Activated T-cell treated with anti-CD3 and anti-CD28 coated beads, Interleukin-2, amount 50 U/mL, for 1 hour (primary cell): ENCODE measurements around the gene DDX11.
"Not testable (repeated sequence)": the region's sequence is repeated elsewhere in the genome, so short reads cannot be mapped to it uniquely, and the experiment has no call there.

Source experiments
- DNase-seq: peaks from one replicate; pipeline ENCODE4 v3.0.0-alpha.2; 2020

Gene DDX11

GRCh38 chr12:31073527-31074332 is at the start of gene DDX11:
DDX11 (plus strand) TSS chr12:31073860; CDS start chr12:31078394, 4,534 bp downstream.
- peak; percentile 93 for DNase-seq

- no peak for DNase-seq
These were observed 47.5 kb upstream of the DDX11 start for GRCh38 chr12:31026202-31026601.

DNA sequence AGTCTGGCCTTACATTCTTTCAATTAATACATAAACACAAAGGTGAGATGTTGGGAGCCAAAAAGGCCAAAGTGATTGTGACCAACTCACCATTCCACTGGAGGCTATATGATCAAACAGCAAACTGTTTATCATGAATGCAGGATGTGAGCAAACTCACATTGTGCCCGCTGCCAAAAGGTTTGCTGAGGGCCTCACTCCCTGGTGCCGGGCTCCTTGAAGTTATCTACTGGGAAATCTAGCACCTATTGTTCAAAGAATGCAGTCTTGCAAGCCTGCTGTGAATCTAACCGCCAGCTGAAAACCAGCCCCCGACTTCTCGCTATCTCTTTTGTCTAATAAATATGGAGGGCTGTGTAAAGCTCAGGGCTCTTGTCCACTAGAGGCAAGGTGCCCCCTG is 46.7 kb upstream of the DDX11 start:
- DNase-seq: not testable (repeated sequence)

DNA sequence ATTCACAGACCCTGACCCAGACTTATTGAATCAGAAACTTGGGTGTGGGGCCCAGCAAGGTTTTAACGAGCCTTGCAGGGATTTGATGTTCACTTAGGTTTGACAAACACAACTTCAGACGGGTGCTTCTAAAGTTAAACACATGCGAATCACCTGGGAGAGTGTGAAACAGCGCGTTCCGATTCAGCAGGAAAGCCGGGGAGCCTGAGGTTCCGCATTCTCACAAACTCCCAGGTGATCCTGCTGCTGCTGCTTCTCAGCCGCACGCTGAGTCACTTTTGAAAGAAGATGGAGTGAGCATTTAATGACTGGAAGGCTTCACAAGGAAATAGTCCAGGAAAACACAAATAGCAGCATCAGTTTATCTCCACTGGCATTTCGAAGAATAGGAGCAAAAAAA is 44.2 kb upstream of the DDX11 start:
- DNase-seq: no peak

- DNase-seq: no peak
These were observed 43.6 kb upstream of the DDX11 start for GRCh38 chr12:31029916-31030562.

GRCh38 chr12:31031951-31032335 is 41.7 kb upstream of the DDX11 start:
- DNase-seq: no peak

GRCh38 chr12:31033146-31033545 is 40.5 kb upstream of the DDX11 start:
- DNase-seq: no peak

GRCh38 chr12:31033681-31034080 is 40.0 kb upstream of the DDX11 start:
- no peak for DNase-seq

GRCh38 chr12:31034372-31034771 is 39.3 kb upstream of the DDX11 start:
- DNase-seq: no peak

DNA sequence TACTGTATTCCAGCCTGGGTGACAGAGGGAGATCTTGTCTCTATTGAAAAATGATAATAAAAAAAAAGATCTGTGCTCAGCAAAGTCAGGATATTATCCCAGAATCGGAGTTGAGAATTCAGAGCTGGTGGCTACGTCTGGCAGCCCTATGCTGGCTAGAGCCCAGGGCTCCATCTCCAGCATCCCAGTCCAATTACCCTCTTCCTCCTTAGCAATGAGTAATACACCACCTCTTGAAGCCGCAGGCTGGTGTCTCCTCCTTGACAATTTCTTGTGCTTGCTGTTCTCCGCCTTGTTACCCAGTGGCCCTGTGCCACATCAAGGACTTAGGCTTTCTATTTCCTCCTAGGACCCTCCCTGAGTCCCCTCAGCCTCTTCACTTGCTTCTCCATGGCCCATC is 38.4 kb upstream of the DDX11 start:
- no peak for DNase-seq

- DNase-seq: no peak
These were observed 37.5 kb upstream of the DDX11 start for GRCh38 chr12:31035967-31036665.

GRCh38 chr12:31037028-31037427 is 36.6 kb upstream of the DDX11 start:
- DNase-seq: no peak

DNA sequence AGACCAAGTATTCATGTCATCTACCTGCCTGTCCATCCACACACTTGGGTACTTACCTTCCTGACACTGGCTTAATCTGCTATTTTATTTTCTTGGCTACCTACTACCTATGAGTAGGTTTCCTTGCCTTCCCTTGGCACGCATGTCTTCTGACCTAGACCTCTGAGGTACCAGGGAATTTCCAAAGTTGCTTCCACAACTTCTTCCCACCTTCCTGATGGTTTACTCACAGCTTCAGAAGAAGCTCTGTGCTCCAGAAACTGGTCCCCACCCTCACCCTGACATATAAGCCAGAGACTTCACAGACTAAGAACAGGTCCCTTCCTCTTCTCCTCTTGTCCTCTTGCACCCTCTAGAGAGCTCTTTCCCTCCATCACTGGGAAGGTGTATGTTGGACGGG is 35.7 kb upstream of the DDX11 start:
- no peak for DNase-seq

DNA sequence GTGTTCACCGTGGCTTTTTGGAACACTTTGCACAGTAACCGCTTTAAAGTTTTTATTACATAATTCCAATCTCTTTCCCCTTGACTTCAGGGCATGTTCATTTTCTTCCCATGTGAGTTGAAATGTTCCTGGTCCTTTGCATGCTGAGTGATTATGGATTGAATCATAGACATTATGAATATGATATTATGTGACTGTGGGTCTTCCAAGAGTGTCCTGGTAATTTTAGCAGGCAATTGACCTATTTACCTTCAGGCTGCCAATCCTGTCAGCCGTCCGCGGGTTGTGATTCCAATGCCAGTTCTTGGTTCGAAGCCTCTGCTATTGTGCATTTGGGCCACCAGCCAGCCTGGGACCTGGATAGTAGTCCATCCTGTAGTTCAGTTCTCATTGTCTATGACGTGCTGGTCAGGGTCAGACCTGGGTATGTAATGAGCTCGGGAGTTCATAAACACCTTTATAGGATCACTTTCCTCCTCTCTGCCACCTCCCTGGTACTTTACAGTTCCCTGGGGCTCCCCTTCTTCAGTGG is 32.6 kb upstream of the DDX11 start:
- no peak for DNase-seq

DNA sequence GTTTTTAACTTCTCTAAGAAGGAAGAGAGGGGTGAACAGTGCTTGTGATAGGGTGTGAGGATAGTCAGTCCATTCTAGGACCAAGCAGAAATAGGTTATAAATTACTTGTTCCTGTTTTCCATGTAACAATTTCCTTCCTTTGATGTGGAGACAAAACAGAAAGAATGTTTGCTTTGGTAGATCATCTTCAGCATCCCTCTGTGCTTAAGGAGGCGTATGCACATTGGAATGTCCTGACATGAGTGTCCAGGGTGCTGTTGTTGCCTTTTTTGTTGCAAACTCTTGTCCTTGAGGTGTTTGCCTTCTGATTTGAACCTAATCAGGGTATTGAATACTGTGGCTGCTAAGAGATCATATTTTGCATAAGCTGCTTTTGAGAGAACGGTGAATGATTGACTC is 23.5 kb upstream of the DDX11 start:
- not testable (repeated sequence) for DNase-seq

DNA sequence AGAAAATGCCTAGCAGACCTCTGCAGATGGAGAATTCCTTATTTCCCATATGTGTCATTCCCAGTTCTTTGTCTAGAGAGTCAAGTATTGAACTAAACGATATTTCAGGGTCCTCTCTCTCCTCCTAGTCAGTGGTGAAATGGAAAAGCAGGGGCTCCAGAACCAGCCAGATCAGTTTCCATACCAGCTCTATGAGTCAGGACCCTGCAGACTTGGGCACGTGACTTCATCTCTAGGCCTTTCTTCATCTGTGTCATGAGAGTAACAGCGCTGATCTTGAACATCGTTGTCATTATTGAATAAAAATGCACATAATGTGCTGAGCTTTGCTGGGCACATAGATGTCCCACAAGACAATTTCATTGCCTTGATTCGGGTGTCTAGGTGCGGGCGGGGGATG is 23.1 kb upstream of the DDX11 start:
- not testable (repeated sequence) for DNase-seq

- DNase-seq: not testable (repeated sequence)
These were observed 22.0 kb upstream of the DDX11 start for GRCh38 chr12:31051692-31052091.

GRCh38 chr12:31052121-31052520 is 21.5 kb upstream of the DDX11 start:
- not testable (repeated sequence) for DNase-seq

DNA sequence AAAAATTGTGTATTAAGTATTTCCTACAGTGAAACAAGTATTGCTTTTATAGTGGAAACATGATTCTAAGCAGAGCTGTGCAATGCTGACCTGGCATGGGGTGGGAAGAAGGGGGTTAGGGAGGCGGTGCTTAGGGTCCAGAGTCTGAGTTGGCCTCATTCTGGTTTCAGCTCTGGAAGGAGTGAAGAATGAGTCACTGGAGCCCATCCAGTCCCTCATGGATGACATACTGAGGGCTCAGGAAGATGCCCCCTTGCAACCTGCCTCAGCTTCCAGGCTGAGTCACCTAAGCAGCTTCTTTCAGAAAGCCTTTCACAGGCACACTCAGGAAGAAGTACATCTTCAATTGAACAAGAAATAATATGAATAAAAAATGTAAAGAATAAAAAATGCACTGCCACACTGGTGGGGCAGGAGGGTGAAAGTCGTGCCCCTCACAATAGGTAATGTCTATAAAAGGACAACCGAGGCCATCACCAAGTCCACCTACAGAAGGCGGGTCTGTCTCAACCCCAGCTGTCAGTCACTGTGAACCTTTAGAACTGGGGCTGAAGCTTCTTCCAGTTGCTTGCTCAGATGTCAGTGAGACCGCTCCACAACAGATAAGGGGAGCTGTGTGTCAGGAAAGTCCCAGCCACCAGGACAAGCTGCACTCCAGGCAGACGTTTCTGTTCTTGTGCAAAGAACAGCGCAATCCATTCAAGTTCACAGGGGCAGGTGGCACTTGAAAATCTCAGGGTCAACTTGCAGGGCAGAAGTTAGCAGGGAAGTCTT is 20.8 kb upstream of the DDX11 start:
- not testable (repeated sequence) for DNase-seq

- DNase-seq: not testable (repeated sequence)
These were observed 19.7 kb upstream of the DDX11 start for GRCh38 chr12:31053944-31054343.

GRCh38 chr12:31057671-31058070 is 16.0 kb upstream of the DDX11 start:
- DNase-seq: no peak

- DNase-seq: not testable (repeated sequence)
These were observed 7.5 kb upstream of the DDX11 start for GRCh38 chr12:31066196-31066595.

GRCh38 chr12:31067656-31068055 is 6.0 kb upstream of the DDX11 start:
- not testable (repeated sequence) for DNase-seq
